SIG-M5 treated with dmso at 0.1 percent for 504 hours (cell line): ENCODE measurements around the gene CENPP.
A peak's percentile ranks its signal among the peaks of the same experiment; 100 is the strongest.

Experiments used
- DNase-seq: peaks from one replicate; lab custom pipeline; 2025; ENCODE audit not compliant: unreplicated experiment; lab: John Stamatoyannopoulos, UW

The CENPP gene

DNA sequence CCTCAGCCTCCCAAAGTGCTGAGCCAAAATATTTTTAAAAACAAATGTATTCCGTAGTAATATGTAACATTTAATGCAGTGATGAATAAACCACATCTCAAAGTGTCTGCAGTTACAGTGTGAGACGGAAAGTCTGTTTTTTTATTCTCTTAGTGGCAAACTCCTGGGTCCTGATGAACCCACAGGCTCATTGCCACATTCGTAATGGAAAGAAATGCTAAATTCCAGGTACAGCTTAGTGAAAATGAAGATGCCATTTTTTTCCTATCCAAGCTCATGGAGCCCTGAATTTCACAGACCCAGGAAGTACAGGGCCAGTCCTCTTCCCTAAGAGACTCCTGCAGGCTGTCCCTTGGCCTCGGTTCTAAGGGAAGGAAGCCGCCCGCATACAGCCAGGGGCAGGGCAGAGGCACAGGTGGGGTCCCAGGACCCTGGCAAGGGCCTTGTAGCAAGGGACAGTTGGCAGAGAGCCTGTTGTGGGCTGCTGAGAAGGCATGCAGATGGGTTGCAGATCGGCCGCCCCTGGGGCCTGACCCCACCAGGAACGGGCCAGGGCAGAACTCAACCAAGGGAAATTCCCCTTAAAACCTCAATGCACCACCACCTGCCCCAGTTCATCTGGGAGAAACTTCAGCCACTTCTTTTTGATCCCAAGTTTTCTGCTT lies 308.0 kb downstream of the CENPP start:
- no peak for DNase-seq

DNA sequence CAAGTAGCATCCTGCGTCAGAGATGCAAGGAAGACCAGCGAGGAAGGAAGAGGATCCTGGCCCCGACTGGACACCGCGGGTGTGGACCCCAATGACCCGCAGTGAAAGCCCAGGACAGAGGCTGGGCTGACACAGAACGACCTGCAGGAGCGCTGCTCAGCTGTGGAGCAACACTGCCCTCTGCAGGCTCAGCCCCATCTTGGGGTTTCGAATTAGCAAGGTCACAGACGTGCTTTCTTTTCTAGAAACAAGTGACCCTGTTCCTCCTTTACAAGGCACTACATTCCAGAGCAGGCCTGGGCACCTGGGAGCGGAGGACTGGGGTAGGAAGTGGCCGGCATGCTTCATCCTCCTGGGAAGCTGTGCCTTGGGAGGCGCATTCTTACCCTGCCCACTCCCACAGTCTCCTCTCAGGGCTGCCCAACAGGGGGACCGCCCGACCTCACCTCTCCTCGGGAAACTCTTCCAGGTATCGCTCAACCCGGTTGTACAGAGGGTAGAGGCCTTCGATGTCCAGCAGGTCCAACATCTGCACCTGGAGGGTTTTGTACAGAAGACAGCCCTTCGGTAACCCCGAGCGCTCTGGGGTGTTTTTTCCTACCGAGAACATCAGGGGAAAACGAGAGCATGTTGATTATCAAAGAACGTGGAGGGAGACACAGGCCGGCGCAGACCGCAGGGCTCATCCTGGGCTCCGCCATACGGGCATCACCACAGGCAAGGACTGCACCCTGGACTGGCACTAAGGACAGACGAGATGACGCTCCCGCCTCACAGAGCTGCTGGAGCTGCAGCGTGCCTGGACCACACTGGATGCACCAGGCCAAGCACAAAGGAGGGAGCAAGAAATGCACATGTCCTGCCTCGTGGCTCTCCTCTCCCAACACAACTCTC lies 309.2 kb downstream of the CENPP start:
- DNase-seq, result peak; percentile 56

DNA sequence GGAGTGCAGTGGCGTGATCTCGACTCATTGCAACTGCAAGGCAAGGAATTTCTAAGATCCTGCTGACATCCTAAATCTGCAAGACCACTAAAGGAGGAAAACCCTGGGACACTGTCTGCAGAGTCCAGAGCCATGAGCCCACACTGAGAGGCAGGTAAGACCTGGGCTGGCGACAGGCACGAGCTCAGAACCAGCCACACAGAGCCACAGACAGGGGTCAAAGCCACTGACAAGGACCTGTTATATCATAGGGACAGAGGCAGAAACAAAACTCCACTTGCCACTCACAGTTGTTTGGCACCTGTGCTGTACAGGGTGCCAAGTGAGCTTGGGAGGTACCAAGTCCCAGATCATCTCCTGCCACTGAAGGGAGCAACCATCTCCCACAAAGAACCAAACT lies 310.0 kb downstream of the CENPP start:
- no peak for DNase-seq

DNA sequence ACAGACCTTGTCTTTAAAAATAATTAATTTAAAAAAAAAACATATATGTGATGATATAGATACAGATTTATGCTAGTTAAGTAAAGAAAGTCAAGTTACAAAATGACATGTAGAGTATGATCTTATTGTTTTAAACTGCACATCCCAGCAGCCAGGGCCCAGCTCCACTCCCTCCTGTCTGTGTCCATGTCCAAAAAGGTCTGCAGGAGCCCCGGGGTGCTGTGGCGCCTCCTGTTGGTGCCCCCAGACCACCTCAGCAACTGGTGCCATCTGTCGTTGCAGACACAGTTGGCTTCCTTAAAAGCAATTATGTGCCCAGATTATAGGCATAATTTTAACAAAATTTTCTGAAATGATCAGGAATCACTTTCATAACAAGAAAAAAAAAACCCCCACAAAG lies 310.9 kb downstream of the CENPP start:
- no peak for DNase-seq

DNA sequence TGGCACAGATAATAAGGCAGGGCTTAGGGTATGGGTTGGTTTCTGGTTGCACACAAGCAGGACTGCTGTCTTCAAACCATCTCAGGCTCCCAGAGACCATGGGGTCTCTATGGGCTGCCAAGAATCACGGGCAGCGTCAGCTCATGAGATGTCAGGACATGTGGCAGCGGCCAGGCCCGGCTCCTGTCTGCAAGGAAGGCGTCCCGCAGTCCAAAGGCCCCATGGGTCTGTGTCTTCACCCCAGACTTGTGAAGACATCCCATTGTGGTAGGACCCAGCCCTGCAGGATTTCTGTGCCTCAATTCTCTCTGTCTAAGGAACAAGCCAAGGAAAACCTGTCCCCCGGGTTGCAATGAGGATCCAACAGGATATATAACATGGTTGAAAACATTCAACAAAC lies 311.6 kb downstream of the CENPP start:
- DNase-seq, result no peak

DNA sequence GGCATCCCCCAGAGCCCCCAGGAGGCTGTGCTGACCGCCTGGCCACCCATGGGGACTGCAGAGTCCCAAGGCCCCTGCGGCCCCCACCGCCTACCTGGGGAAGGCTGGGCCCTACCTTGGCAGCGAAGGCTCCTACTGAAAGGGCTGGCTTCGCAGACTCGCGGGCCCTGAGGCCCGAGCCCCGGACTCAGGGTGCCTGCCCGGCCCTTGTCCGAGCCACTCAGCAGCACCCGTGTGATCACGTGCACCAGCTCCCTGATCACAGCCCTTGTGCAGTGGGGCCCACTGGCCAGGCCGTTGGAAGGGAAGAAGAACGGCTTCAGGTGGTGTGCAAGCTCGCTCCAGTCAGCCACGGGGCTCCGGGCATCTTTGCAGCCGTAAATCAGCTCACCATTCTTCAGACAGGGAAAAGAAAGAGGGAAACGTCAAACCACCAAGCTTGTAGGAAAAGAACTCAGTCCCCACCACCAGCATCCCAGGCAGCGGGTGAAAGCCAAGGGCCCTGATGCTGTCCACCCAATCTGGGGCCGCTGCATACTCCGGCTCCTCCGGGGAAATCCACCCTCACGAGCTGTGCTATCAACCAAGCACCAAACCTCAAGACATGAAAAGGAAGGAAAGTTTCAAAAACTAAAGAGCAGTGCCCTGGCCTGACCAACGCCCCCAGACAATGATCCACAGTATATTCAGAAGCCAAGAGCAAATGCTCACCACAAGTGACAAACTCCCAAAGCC lies 312.3 kb downstream of the CENPP start:
- DNase-seq, result no peak

DNA sequence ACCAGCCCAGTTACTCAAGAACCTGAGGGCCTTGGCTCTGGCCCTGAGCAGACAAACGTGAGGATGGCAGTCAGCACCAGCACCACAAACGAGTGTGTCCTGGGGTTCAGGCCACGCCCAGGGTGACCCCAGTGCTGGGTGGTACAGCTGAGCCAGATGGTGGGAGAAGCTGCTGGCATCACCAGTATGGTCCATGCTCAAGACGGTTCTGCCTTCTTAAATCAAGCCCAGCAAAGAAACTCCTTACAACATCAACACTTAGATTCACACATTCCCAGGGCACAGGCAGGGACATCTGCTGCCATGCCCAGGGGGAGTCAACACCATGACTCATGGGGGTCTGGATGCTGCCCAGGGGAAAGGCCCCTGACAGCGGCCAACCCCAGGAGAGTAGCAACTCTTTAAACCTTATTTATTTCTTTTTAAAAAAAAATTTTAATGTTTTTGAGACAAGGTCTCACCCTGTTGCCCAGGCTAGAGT lies 312.9 kb downstream of the CENPP start:
- no peak for DNase-seq

DNA sequence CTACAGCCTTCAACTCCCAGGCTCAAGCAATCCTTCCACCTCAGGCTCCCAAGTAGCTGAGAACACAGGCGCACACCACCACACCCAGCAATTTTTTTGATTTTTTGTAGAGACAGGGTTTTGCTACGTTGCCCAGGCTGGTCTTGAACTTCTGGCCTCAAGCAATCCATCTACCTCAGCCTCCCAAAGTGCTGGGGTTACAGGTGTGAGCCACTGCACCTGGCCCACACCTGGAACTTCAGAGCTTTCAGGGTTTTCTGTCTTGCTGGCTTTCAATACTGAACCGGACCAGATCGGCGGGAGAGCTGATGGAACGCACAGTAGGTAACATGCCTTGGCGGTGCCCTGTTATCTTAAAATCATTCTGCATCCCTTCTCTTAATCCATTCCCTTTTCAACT lies 313.4 kb downstream of the CENPP start:
- DNase-seq, result no peak

DNA sequence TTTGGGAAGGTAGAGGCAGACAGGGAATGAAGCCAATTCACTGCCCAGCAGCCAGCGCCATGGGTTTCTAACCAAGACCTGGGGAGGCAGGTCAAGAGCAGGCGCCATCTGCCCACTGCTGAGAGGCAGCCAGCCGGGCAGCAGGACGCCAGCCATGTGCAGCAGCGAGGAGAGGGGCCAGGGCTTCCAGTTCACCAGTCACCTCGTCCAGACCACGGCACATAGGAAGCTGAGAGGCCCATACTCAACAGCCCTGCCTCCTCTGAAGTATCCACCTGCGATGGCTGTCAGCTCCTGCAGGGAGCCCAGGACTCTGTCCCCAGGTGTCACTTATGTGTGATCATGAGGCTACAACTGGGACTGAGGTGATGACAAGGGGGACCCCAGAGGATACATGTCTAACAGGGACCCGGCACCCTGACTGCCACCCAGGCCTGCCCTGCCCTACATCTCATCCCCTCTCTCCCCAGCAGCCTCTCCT lies 314.1 kb downstream of the CENPP start:
- DNase-seq, result no peak

DNA sequence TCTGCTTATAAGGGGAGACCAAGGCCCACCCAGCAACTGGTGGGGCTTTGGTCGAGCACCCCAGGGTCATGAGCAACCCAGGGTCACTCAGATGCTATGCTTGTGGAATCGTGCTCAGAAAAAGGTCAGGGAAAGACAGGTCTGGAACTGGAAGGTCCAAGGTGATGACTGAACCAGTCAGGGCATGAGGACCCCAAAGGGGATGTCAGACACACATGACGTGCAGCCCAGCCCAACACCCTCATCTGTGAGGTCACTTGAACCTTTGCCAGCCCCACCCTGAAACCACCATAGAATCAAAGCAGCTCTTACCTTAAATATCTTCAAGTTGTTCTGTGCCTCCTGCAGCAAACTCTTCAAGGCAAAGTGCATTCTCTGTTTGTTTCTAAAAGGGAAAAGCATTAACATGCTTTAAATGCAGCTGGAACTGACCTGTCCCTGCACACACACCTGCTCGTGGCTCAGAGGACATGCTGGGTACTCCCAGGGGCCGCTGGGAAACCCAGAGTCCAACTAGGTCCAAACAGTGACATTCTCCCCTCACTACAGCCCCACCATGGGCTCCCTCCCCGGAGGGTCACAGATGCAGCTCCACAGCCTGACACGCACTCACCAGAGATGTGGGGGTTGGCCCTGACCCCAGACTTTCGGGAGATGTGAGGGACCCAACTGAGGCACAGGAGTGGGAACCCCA lies 314.8 kb downstream of the CENPP start:
- no peak for DNase-seq

DNA sequence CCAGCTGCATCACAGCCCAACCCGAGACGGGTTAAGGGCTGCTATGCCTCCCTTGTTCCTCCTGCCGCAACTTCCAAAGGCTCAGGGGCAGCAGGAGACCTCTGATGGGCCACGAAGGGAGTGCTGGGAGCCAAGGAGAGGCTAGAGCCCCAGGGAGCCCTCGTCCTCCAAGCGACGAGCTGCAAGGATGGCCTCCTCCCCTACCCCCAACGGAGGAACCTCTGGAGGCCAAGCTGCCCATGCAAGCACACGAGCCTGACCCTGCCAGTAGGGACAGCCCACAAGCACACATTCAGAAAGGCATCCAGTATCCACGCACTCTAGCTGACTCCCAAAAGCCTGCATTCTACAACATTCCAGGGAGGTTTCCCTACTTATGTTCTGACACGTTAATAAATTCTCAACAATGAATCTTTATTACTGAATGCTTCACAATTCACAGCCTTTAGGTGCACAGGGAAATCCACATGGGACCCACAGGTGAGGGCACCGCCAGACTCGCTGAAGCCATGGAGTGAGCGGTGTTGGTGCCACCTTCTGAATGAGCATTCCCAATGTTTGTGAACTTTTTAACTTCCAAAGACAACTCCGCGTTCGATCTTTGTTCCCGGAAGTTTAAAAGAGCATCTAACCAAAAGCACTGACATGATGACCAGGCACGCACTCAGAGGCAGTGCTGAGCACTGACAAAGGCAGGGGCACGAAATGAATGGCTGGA lies 315.5 kb downstream of the CENPP start:
- no peak for DNase-seq

DNA sequence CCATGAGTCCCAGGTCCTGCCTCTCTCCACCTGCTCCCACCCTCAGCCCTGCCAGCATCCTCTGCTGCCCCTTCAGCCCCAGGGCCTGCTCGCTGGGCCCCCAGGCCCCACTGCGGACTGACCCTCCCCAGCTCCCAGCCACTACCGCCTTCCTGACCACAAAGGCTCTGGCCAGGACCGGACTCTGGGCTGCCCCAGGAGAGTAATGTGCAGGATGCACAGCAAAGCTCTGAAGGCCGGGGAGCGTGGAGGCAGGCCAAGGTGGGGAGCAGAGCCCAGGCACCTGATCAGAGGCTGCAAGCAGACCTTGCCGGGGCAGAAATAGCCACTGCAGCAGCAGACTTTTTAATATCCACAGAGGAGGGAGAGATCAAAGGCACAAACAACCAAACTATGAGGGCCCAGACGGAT lies 316.3 kb downstream of the CENPP start:
- no peak for DNase-seq

DNA sequence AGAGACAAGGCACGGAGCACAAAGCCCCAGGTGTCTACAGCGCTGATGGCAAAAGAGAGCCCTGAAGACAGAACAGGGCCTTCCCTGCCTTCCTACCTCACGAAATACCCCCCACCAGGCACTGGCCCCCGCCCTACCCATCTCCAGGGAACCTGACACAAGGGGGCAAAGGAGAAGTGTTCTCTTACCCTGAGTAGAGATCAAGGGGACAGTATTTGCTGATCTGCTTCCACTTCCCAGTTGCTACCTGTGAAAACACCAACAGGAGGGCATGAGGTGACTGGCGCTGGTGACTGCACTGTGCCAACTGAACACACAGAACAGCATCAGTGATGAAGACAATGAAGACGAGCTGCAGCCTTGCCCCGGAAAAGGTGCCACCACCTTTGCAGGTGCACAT lies 316.8 kb downstream of the CENPP start:
- no peak for DNase-seq

DNA sequence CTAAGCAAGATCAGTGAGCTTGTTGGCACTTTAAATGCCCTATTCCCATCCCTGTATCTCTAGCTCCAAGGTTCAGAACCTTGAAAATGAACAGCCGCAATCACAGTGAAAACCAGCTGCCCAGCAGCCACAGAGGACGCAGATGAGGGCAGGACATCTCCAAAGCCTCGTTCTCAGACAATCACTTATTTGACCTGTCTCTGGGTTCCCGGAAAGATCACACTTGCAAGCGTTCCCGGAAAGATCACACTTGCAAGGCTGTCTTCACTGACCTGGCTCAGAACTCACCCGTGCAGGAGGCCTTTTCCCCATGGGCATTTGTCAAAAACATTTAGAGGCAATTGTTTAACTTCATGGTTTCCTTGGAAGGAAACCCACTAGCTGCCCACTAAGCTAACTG lies 318.5 kb downstream of the CENPP start:
- DNase-seq, result no peak

DNA sequence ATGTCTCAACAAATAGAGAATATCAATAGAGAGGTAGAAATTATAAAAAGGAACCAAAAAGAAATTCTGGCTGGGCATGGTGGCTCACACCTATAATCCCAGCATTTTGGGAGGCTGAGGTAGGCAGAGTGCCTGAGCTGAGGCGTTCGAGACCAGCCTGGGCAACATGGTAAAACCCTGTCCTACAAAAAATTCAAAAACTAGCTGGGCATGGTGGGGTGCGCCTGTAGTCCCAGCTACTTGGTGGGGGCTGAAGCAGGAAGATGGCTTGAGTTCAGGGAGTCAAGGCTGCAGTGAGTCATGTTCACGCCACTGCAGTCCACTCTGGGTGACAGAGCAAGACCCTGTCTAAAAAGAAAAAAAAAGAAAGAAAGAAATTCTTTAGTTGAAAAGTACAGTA lies 319.3 kb downstream of the CENPP start:
- no peak for DNase-seq

DNA sequence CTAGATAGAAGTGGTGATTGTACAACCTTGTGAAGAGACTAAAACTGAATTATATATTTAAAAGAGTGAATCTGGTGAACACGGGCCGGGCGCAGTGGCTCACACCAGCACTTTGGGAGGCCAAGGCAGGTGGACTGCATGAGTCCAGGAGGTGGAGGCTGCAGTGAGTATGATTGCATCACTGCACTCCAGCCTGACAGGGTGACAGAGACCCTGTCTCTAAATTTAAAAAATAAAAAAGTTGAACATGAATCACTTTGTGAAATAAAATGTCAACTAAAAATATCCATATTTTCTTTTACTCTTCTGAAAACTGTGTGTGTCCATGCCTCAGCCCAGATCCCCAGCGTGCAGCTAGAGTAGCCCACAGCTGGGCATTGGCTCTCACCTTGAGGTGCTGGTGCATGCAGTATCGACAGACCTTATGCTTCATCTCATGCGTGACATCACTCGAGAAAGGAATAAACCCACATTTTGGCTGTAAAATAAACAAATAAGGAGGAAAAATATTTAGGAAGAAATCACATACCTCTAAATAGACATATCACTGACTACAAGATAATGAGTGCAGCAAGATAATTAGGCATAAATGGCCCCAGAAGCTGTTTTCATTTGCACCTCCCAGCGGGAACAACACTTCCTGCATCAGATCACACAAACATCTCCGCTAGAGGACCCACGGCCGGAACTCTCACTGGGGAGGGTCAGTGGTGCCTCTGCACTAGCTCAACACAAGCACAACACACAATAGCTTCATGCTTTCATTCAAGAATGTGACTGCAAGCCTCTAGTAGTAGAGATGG lies 322.1 kb downstream of the CENPP start:
- DNase-seq, result no peak

DNA sequence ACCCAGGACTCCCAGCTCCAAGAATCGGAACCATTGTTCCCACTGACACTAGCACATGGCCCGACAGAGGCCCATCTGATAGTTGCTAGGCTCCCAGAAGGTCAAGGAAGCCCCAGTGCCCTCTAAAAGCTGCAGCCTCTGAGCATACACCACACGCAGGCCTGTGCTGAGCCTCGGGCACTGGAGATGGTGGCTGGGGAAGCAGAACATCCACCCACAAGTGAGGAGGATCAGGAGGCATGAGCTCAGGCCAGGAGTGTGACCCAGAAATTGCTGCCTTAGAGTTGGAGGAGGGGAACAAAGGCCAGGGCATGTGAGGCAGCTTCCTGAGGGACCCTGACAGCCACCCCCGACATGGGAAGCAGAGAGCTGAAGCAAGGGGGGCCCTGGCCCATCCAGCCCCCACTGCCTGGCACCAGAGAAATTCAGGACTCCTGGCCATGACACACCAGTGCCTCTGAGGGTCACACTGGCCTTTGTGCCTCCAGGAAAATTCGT lies 322.8 kb downstream of the CENPP start:
- no peak for DNase-seq

DNA sequence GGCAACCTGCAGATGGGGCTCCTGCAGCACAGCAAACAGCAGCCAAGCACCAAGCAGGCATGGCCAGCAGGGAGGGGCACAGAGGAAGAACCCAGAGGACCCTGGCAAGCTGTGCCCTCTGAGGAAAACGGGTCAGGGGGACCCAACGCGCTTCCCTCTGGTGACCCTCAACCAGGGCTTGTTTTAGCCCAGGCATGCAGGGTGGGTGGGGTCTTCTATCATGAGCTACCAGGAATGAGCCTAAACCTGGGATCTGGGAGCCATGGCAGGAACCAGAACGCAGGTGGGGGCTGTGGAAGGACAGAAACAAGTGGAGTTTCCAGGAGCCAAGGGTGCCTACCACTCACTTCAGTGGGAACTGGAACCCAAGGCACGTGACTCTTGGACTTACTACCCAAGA lies 323.3 kb downstream of the CENPP start:
- DNase-seq, result no peak

DNA sequence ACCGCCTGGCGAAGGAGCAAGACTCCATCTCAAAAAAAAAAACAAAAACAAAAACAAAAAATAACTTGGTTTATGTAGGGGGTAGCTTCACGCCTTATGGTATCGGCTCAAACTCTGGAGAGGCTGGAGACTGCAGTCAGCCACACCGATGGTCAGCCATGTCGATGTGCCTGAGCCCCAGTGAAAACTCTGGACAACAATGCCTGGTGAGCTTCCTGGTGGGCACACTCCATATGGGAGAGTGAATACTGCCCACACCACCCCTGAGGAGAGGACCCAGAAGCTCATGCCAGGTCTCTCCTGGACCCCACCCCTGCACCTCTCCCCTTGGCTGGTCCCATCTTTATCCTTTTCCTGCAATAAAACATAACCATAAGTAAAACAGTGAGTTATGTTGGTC lies 324.5 kb downstream of the CENPP start:
- DNase-seq, result no peak
